ENCODE measurements around the gene PRICKLE3. TPM values are rescaled to one million over a fixed set of nuclear protein-coding genes. Genes with fewer than 3 reads are reported as not detected.

Gene PRICKLE3
- total RNA-seq, 4 donors from 2014 or later, result 14.5 to 40.0 (median 33.2) TPM

DNA sequence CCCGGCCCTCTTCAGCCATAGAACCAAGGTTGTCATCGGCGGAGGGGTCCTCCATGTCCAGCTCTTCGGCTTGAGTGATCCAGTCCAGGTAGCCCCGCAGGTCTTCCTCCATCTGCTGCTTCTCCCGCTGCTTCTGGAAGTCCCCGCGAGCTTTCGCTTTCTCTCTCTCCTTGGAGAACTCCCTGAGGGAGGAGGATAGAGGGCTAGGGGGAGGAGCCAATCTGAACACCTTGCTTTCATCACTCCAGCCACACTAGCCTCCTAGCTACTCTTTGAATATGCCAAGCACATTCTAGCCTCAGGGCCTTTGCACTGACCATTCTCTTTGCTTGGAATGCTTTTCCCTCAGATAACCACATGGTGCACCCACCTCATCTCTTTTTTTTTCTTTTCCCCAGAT is 40.8 kb upstream of the PRICKLE3 start:
- Histone ChIP-seq H3K36me3 (no peaks in the 10 kb centered on the region), H3K4me1 (no peaks in the 10 kb centered on the region), H3K9me3 (no peaks in the 10 kb centered on the region), H3K4me3 (no peak overlapping the region), H3K27me3 (no peaks in the 10 kb centered on the region), H3K27ac (no peak overlapping the region)
- no peak for TF ChIP-seq POLR2A (IDR thresholded peaks at IDR 0.05)
- no peak for TF ChIP-seq POLR2AphosphoS5 (IDR thresholded peaks at IDR 0.05)
- no peak for TF ChIP-seq EP300 (IDR thresholded peaks at IDR 0.05; ENCODE audit: low read depth)
- no peak for TF ChIP-seq CTCF (IDR thresholded peaks at IDR 0.05)
- 84% methylated on average over 9 of the region's 9 CpGs; no CpG with 5 or more reads in 1 of the 2 donors for WGBS, 2 donors (ENCODE audit: low coverage in 1 of 2)
- in situ Hi-C loops (cut with MboI; ENCODE audit: low pct_ligation_motif_present in 1 of 4, low pct_unique_long_range_greater_than_20kb in 1 of 4, low sequenced_read_pairs in 3 of 4), result no loop called here
- intact Hi-C loops (cut with DNase I; ENCODE audit: low total_unique reads), result no loop called here
- DNase-seq, result no peak

GRCh38 chrX:49225858-49226257 is 39.7 kb upstream of the PRICKLE3 start:
- Histone ChIP-seq H3K27me3 (no peaks in the 10 kb centered on the region), H3K4me3 (no peak overlapping the region), H3K36me3 (no peaks in the 10 kb centered on the region), H3K9me3 (no peaks in the 10 kb centered on the region), H3K27ac (no peak overlapping the region), H3K4me1 (no peaks in the 10 kb centered on the region)
- no peak for DNase-seq
- 80% methylated on average over 14 of the region's 14 CpGs; no CpG with 5 or more reads in 1 of the 2 donors for whole genome bisulfite sequencing, 2 donors (ENCODE audit: low coverage in 1 of 2)
- TF ChIP-seq POLR2A (IDR thresholded peaks at IDR 0.05) (no peak), EP300 (IDR thresholded peaks at IDR 0.05; ENCODE audit: low read depth) (no peak), POLR2AphosphoS5 (IDR thresholded peaks at IDR 0.05) (no peak), CTCF (IDR thresholded peaks at IDR 0.05) (no peak)
- intact Hi-C loops (cut with DNase I; ENCODE audit: low total_unique reads) (no loop called here), in situ Hi-C loops (cut with MboI; ENCODE audit: low pct_ligation_motif_present in 1 of 4, low pct_unique_long_range_greater_than_20kb in 1 of 4, low sequenced_read_pairs in 3 of 4) (no loop called here)

DNA sequence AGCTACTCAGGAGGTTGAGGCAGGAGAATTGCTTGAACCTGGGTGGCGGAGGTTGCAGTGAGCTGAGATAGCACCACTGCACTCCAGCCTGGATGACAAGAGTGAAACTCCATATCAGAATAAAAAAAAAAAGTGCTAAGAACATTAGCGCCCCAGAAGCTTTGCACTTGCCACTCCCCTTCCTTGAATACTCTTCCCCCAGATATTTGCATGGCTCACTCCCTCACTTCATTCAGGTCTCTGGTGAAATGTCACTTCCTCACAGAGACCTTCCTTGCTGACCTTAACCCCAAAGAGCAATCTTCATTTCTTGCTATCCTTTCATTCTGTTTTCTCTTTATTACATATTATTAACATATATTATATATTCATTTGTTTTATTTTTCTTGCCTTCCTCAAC is 35.7 kb upstream of the PRICKLE3 start:
- no peak for DNase-seq
- Histone ChIP-seq H3K27me3 (no peaks in the 10 kb centered on the region), H3K27ac (no peak overlapping the region), H3K4me3 (no peak overlapping the region), H3K4me1 (no peaks in the 10 kb centered on the region), H3K36me3 (no peaks in the 10 kb centered on the region), H3K9me3 (no peaks in the 10 kb centered on the region)
- in situ Hi-C loops (cut with MboI; ENCODE audit: low pct_ligation_motif_present in 1 of 4, low pct_unique_long_range_greater_than_20kb in 1 of 4, low sequenced_read_pairs in 3 of 4), result no loop called here
- WGBS, 2 donors (ENCODE audit: low coverage in 1 of 2), result 57 to 64% methylated on average over 1 to 2 of the region's 2 CpGs
- intact Hi-C loops (cut with DNase I; ENCODE audit: low total_unique reads), result no loop called here
- no peak for TF ChIP-seq POLR2A (IDR thresholded peaks at IDR 0.05)
- TF ChIP-seq EP300 (IDR thresholded peaks at IDR 0.05; ENCODE audit: low read depth), result no peak
- TF ChIP-seq CTCF (IDR thresholded peaks at IDR 0.05), result no peak
- TF ChIP-seq POLR2AphosphoS5 (IDR thresholded peaks at IDR 0.05), result no peak

GRCh38 chrX:49220100-49220499 is 33.9 kb upstream of the PRICKLE3 start:
- intact Hi-C loops (cut with DNase I; ENCODE audit: low total_unique reads) (no loop called here), in situ Hi-C loops (cut with MboI; ENCODE audit: low pct_ligation_motif_present in 1 of 4, low pct_unique_long_range_greater_than_20kb in 1 of 4, low sequenced_read_pairs in 3 of 4) (no loop called here)
- TF ChIP-seq POLR2A (IDR thresholded peaks at IDR 0.05), result no peak
- TF ChIP-seq EP300 (IDR thresholded peaks at IDR 0.05; ENCODE audit: low read depth), result no peak
- Histone ChIP-seq H3K27me3 (no peaks in the 10 kb centered on the region), H3K4me3 (no peak overlapping the region), H3K27ac (no peak overlapping the region), H3K4me1 (no peaks in the 10 kb centered on the region), H3K9me3 (no peaks in the 10 kb centered on the region), H3K36me3 (no peaks in the 10 kb centered on the region)
- DNase-seq, result no peak

GRCh38 chrX:49214996-49215526 is 28.9 kb upstream of the PRICKLE3 start:
- Histone ChIP-seq H3K36me3 (no peaks in the 10 kb centered on the region), H3K9me3 (no peaks in the 10 kb centered on the region), H3K4me1 (no peaks in the 10 kb centered on the region), H3K27me3 (no peaks in the 10 kb centered on the region), H3K27ac (no peak overlapping the region), H3K4me3 (no peak overlapping the region)
- in situ Hi-C loops (cut with MboI; ENCODE audit: low pct_ligation_motif_present in 1 of 4, low pct_unique_long_range_greater_than_20kb in 1 of 4, low sequenced_read_pairs in 3 of 4) (no loop called here), intact Hi-C loops (cut with DNase I; ENCODE audit: low total_unique reads) (no loop called here)
- TF ChIP-seq POLR2A (IDR thresholded peaks at IDR 0.05) (no peak), CTCF (IDR thresholded peaks at IDR 0.05) (no peak), EP300 (IDR thresholded peaks at IDR 0.05; ENCODE audit: low read depth) (no peak), POLR2AphosphoS5 (IDR thresholded peaks at IDR 0.05) (no peak)
- 81 to 83% methylated on average over 1 to 14 of the region's 14 CpGs for WGBS, 2 donors (ENCODE audit: low coverage in 1 of 2)
- DNase-seq, result no peak
